NT2/D1 (cell line): ENCODE measurements around the gene DNAJC17.
A peak's percentile ranks its signal among the peaks of the same experiment; 100 is the strongest.

Source experiments
- DNase-seq: peaks from one replicate; pipeline ENCODE4 v3.0.0-alpha.2; 2011; ENCODE audit warnings: low read depth, low spot score
- H3K27me3 ChIP-seq: 2 replicates; pipeline ENCODE4 v1.6.0; 2011; ENCODE audit warnings: mild to moderate bottlenecking; ENCODE audit not compliant: insufficient read length, insufficient read depth
- H3K36me3 ChIP-seq: 2 replicates; pipeline ENCODE4 v1.6.1; 2011; ENCODE audit warnings: mild to moderate bottlenecking, low read length, mixed read lengths; ENCODE audit not compliant: insufficient read depth, insufficient read length
- H3K4me1 ChIP-seq: 2 replicates; pipeline ENCODE4 v1.5.1; 2011; ENCODE audit not compliant: insufficient read depth, insufficient read length
- H3K4me3 ChIP-seq: 2 replicates; pipeline ENCODE4 v1.5.1; 2011; ENCODE audit warnings: low read depth; ENCODE audit not compliant: insufficient read length
- H3K9ac ChIP-seq: 2 replicates; pipeline ENCODE4 v1.6.0; 2011; ENCODE audit warnings: low read depth; ENCODE audit not compliant: insufficient read length
- H3K9me3 ChIP-seq: 2 replicates; pipeline ENCODE4 v1.5.1; 2011; ENCODE audit warnings: mild to moderate bottlenecking, low read length; ENCODE audit not compliant: insufficient read depth
- SUZ12 ChIP-seq: IDR thresholded peaks from 2 replicates; pipeline ENCODE4 v1.6.1; 2011; ENCODE audit not compliant: insufficient read length, insufficient read depth; ENCODE audit errors: extremely low read depth
- YY1 ChIP-seq: IDR thresholded peaks from 2 replicates; pipeline ENCODE4 v1.6.1; 2011; ENCODE audit not compliant: insufficient read length, insufficient read depth
- ZNF274 ChIP-seq: IDR thresholded peaks from 2 replicates; pipeline ENCODE4 v1.6.1; 2011; ENCODE audit warnings: mild to moderate bottlenecking, low read depth, low read length

DNAJC17 gene

GRCh38 chr15:40768521-40769273, 38.6 kb downstream of the DNAJC17 start:
- Histone ChIP-seq H3K9ac (peak overlapping the region; percentile 42), H3K4me3 (no peak overlapping the region), H3K4me1 (peaks cover 17% of the 10 kb centered on the region), H3K36me3 (peaks cover 50% of the 10 kb centered on the region), H3K9me3 (no peaks in the 10 kb centered on the region), H3K27me3 (no peaks in the 10 kb centered on the region)
- no peak for DNase-seq
- TF ChIP-seq SUZ12 = no peak
- TF ChIP-seq ZNF274 = no peak
- TF ChIP-seq YY1 = no peak

GRCh38 chr15:40767838-40768500, 39.3 kb downstream of the DNAJC17 start:
- Histone ChIP-seq H3K9me3 (no peaks in the 10 kb centered on the region), H3K4me3 (no peak overlapping the region), H3K27me3 (no peaks in the 10 kb centered on the region), H3K36me3 (peaks cover 44% of the 10 kb centered on the region), H3K9ac (no peak overlapping the region), H3K4me1 (peaks cover 17% of the 10 kb centered on the region)
- DNase-seq = no peak
- no peak for TF ChIP-seq SUZ12

GRCh38 chr15:40766906-40767837, 40.1 kb downstream of the DNAJC17 start:
- Histone ChIP-seq H3K4me3 (no peak overlapping the region), H3K27me3 (no peaks in the 10 kb centered on the region), H3K9ac (peak overlapping the region; percentile 61), H3K4me1 (peaks cover 17% of the 10 kb centered on the region), H3K9me3 (no peaks in the 10 kb centered on the region), H3K36me3 (peaks cover 38% of the 10 kb centered on the region)
- TF ChIP-seq SUZ12 = no peak
- DNase-seq = no peak

- DNase-seq = no peak
- Histone ChIP-seq H3K4me3 (no peak overlapping the region), H3K36me3 (peaks cover 31% of the 10 kb centered on the region), H3K9me3 (no peaks in the 10 kb centered on the region), H3K9ac (peak overlapping the region; percentile 61), H3K4me1 (peaks cover 17% of the 10 kb centered on the region), H3K27me3 (no peaks in the 10 kb centered on the region)
- no peak for TF ChIP-seq ZNF274
- TF ChIP-seq YY1 = no peak
- no peak for TF ChIP-seq SUZ12
Observed at GRCh38 chr15:40766194-40766815, 41.0 kb downstream of the DNAJC17 start.

- TF ChIP-seq ZNF274 (no peak), SUZ12 (no peak), YY1 (no peak)
- peaks cover 23% of the 10 kb centered on the region for H3K36me3 ChIP-seq
- no peaks in the 10 kb centered on the region for H3K27me3 ChIP-seq
- no peak for DNase-seq
- peaks cover 17% of the 10 kb centered on the region for H3K4me1 ChIP-seq
- H3K4me3 ChIP-seq = peak overlapping the region; percentile 65
- H3K9me3 ChIP-seq = no peaks in the 10 kb centered on the region
- peak overlapping the region; percentile 87 for H3K9ac ChIP-seq
Observed at GRCh38 chr15:40764629-40765103, 42.6 kb downstream of the DNAJC17 start.

- DNase-seq = no peak
- no peaks in the 10 kb centered on the region for H3K27me3 ChIP-seq
- peaks cover 17% of the 10 kb centered on the region for H3K4me1 ChIP-seq
- peak within 1 kb of the TSS; percentile 87 for H3K9ac ChIP-seq
- peaks cover 19% of the 10 kb centered on the region for H3K36me3 ChIP-seq
- no peaks in the 10 kb centered on the region for H3K9me3 ChIP-seq
- peak within 1 kb of the TSS; percentile 65 for H3K4me3 ChIP-seq
- no peak for TF ChIP-seq ZNF274
- TF ChIP-seq SUZ12 = no peak
- TF ChIP-seq YY1 = no peak
Observed at GRCh38 chr15:40763801-40764628, 43.3 kb downstream of the DNAJC17 start, which contains the start of gene GCHFR. Gene GCHFR, plus strand, starts transcription at chr15:40764068. Its CDS starts 113 bp downstream, at chr15:40764181.
